Right ventricle myocardium inferior (tissue), 1 donor: Measurements from ENCODE around the gene USP17L17. TPM values are rescaled to one million over a fixed set of nuclear protein-coding genes. Genes with fewer than 3 reads are reported as not detected.
A peak's percentile ranks its signal among the peaks of the same experiment; 100 is the strongest.
"Not testable (repeated sequence)": the region's sequence is repeated elsewhere in the genome, so short reads cannot be mapped to it uniquely, and the experiment has no call there.

Experiments
- ATAC-seq: fragments of 200-7000 bp; cut with Tn5 transposase; one replicate; pipeline ENCODE4 v1.9.1; 2020; ENCODE audit warnings: mild to moderate bottlenecking, moderate library complexity
- DNase-seq: peaks from one replicate; pipeline ENCODE4 v3.0.0; 2021; ENCODE audit errors: missing footprints
- intact Hi-C: fragments of 100-400 bp; cut with DNase I; formaldehyde crosslinking; loops from one replicate; pipeline ENCODE4 v1.11.0; 2022
- long read RNA-seq: library from polyadenylated mRNA; unstranded; transcript quantifications from one replicate; pipeline ENCODE4 v2.0.0, GENCODE V29; 2021
- total RNA-seq: library from RNA; stranded (reverse); fragmentation: NEBNext Ultra II Directional; extraction: Animal tissue kit (Norgen Biotek cat#: 25700); gene quantifications from one replicate; pipeline ENCODE4 v1.2.1, GENCODE V29; 2021
- donor health status: DM: no; HTN: yes; CAD: no; lungs with severe emphysema.

The USP17L17 gene, protein sequence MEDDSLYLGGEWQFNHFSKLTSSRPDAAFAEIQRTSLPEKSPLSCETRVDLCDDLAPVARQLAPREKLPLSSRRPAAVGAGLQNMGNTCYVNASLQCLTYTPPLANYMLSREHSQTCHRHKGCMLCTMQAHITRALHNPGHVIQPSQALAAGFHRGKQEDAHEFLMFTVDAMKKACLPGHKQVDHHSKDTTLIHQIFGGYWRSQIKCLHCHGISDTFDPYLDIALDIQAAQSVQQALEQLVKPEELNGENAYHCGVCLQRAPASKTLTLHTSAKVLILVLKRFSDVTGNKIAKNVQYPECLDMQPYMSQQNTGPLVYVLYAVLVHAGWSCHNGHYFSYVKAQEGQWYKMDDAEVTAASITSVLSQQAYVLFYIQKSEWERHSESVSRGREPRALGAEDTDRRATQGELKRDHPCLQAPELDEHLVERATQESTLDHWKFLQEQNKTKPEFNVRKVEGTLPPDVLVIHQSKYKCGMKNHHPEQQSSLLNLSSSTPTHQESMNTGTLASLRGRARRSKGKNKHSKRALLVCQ
- total RNA-seq = not detected
- long read RNA-seq = 0 reads

DNA sequence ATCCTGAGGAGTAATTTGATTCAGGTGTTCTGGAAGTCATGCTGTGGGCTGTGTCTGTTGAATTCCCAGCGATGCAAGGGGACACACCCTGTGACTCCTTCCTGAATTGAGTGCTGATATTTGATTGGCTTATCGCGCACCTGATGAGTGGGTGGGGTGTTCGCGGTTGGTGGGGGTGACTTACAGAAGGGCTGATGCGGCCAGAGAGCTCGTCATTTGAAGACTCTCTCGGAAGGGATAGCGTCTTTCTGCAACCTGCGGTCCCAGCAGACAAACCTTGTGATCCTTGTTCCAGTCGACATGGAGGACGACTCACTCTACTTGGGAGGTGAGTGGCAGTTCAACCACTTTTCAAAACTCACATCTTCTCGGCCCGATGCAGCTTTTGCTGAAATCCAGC is at the start of gene USP17L17:
Gene USP17L17, plus strand, starts transcription at position 301 of the 400 bp plus-strand sequence. Its CDS starts 0 bp downstream, at position 301.
- DNase-seq, intact Hi-C loops, ATAC-seq: not testable (repeated sequence)

DNA sequence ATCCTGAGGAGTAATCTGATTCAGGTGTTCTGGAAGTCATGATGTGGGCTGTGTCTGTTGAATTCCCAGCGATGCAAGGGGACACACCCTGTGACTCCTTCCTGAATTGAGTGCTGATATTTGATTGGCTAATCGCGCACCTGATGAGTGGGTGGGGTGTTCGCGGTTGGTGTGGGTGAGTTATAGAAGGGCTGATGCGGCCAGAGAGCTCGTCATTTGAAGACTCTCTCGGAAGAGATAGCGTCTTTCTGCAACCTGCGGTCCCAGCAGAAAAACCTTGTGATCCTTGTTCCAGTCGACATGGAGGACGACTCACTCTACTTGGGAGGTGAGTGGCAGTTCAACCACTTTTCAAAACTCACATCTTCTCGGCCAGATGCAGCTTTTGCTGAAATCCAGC is 33.3 kb upstream of the USP17L17 start, which contains the start of gene USP17L10:
Gene USP17L10, plus strand, starts transcription at position 301 of the 400 bp plus-strand sequence. Its CDS starts 0 bp downstream, at position 301.
- DNase-seq, intact Hi-C loops, ATAC-seq: not testable (repeated sequence)

DNA sequence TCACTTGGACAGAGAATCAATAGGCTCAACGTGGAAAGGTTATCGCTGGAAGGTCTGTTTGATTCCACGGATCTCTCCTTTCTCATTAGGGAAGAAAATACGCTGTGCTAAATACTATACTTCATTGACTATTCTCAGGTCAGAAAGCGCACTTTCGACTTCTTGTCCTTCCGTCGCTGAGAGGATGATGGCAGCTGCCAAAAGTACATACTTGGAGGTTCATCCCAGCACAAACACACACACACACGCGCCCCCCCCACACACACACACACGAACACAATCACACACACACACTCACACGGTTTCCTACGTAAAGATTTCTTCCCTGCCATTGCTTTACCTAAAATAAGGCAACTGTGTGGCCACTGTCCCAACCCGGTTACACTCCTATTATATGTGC is 29.0 kb upstream of the USP17L17 start:
- ATAC-seq, intact Hi-C loops: not testable (repeated sequence)
- peak; percentile 61 for DNase-seq

DNA sequence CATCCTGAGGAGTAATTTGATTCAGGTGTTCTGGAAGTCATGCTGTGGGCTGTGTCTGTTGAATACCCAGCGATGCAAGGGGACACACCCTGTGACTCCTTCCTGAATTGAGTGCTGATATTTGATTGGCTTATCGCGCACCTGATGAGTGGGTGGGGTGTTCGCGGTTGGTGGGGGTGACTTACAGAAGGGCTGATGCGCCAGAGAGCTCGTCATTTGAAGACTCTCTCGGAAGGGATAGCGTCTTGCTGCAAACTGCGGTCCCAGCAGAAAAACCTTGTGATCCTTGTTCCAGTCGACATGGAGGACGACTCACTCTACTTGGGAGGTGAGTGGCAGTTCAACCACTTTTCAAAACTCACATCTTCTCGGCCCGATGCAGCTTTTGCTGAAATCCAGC is 28.6 kb upstream of the USP17L17 start, which contains the start of gene USP17L11:
Gene USP17L11, plus strand, starts transcription at position 301 of the 400 bp plus-strand sequence. Its CDS starts 0 bp downstream, at position 301.
- ATAC-seq, intact Hi-C loops, DNase-seq: not testable (repeated sequence)

- intact Hi-C loops, ATAC-seq, DNase-seq: not testable (repeated sequence)
These were observed 23.8 kb upstream of the USP17L17 start, which contains the start of gene USP17L12 for GRCh38 chr4:9219852-9220251. USP17L12 (plus strand) TSS chr4:9220152; CDS start chr4:9220152, 0 bp downstream.

DNA sequence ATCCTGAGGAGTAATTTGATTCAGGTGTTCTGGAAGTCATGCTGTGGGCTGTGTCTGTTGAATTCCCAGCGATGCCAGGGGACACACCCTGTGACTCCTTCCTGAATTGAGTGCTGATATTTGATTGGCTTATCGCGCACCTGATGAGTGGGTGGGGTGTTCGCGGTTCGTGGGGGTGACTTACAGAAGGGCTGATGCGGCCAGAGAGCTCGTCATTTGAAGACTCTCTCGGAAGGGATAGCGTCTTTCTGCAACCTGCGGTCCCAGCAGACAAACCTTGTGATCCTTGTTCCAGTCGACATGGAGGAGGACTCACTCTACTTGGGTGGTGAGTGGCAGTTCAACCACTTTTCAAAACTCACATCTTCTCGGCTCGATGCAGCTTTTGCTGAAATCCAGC is 19.1 kb upstream of the USP17L17 start, which contains the start of gene USP17L13:
Gene USP17L13, plus strand, starts transcription at position 301 of the 400 bp plus-strand sequence. Its CDS starts 0 bp downstream, at position 301.
- intact Hi-C loops, ATAC-seq, DNase-seq: not testable (repeated sequence)

DNA sequence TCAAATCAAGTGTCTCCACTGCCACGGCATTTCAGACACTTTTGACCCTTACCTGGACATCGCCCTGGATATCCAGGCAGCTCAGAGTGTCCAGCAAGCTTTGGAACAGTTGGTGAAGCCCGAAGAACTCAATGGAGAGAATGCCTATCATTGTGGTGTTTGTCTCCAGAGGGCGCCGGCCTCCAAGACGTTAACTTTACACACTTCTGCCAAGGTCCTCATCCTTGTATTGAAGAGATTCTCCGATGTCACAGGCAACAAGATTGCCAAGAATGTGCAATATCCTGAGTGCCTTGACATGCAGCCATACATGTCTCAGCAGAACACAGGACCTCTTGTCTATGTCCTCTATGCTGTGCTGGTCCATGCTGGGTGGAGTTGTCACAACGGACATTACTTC is 13.4 kb upstream of the USP17L17 start:
- intact Hi-C loops, ATAC-seq, DNase-seq: not testable (repeated sequence)

- intact Hi-C loops, ATAC-seq, DNase-seq: not testable (repeated sequence)
These were observed 9.6 kb upstream of the USP17L17 start, which contains the start of gene USP17L15 for GRCh38 chr4:9234085-9234484. USP17L15 (plus strand) TSS chr4:9234385; CDS start chr4:9234385, 0 bp downstream.

DNA sequence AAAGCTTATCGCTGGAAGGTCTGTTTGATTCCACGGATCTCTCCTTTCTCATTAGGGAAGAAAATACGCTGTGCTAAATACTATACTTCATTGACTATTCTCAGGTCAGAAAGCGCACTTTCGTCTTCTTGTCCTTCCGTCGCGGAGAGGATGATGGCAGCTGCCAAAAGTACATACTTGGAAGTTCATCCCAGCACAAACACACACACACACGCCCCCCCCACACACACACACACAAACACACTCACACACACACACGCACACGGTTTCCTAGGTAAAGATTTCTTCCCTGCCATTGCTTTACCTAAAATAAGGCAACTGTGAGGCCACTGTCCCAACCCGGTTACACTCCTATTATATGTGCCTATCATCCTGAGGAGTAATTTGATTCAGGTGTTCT is 5.2 kb upstream of the USP17L17 start:
- intact Hi-C loops, ATAC-seq: not testable (repeated sequence)
- peak; percentile 35 for DNase-seq

DNA sequence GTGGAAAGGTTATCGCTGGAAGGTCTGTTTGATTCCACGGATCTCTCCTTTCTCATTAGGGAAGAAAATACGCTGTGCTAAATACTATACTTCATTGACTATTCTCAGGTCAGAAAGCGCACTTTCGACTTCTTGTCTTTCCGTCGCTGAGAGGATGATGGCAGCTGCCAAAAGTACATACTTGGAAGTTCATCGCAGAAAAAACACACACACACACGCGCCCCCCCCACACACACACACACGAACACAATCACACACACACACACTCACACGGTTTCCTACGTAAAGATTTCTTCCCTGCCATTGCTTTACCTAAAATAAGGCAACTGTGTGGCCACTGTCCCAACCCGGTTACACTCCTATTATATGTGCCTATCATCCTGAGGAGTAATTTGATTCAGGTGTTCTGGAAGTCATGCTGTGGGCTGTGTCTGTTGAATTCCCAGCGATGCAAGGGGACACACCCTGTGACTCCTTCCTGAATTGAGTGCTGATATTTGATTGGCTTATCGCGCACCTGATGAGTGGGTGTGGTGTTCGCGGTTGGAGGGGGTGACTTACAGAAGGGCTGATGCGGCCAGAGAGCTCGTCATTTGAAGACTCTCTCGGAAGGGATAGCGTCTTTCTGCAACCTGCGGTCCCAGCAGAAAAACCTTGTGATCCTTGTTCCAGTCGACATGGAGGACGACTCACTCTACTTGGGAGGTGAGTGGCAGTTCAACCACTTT is 4.4 kb downstream of the USP17L17 start, which contains the start of gene USP17L18:
Gene USP17L18, plus strand, starts transcription at position 678 of the 728 bp plus-strand sequence. Its CDS starts 0 bp downstream, at position 678.
- intact Hi-C loops, ATAC-seq: not testable (repeated sequence)
- DNase-seq = peak; percentile 1

- DNase-seq, ATAC-seq, intact Hi-C loops: not testable (repeated sequence)
These were observed 9.4 kb downstream of the USP17L17 start, which contains the start of gene USP17L19 for GRCh38 chr4:9253078-9253477. USP17L19 (plus strand) TSS chr4:9253378; CDS start chr4:9253378, 0 bp downstream.

DNA sequence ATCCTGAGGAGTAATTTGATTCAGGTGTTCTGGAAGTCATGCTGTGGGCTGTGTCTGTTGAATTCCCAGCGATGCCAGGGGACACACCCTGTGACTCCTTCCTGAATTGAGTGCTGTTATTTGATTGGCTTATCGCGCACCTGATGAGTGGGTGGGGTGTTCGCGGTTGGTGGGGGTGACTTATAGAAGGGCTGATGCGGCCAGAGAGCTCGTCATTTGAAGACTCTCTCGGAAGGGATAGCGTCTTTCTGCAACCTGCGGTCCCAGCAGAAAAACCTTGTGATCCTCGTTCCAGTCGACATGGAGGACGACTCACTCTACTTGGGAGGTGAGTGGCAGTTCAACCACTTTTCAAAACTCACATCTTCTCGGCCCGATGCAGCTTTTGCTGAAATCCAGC is 14.1 kb downstream of the USP17L17 start, which contains the start of gene USP17L20:
Gene USP17L20, plus strand, starts transcription at position 301 of the 400 bp plus-strand sequence. Its CDS starts 0 bp downstream, at position 301.
- ATAC-seq, intact Hi-C loops, DNase-seq: not testable (repeated sequence)

DNA sequence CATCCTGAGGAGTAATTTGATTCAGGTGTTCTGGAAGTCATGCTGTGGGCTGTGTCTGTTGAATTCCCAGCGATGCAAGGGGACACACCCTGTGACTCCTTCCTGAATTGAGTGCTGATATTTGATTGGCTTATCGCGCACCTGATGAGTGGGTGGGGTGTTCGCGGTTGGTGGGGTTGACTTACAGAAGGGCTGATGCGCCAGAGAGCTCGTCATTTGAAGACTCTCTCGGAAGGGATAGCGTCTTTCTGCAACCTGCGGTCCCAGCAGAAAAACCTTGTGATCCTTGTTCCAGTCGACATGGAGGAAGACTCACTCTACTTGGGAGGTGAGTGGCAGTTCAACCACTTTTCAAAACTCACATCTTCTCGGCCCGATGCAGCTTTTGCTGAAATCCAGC is 18.9 kb downstream of the USP17L17 start, which contains the start of gene USP17L21:
Gene USP17L21, plus strand, starts transcription at position 301 of the 400 bp plus-strand sequence. Its CDS starts 0 bp downstream, at position 301.
- ATAC-seq, intact Hi-C loops: not testable (repeated sequence)

DNA sequence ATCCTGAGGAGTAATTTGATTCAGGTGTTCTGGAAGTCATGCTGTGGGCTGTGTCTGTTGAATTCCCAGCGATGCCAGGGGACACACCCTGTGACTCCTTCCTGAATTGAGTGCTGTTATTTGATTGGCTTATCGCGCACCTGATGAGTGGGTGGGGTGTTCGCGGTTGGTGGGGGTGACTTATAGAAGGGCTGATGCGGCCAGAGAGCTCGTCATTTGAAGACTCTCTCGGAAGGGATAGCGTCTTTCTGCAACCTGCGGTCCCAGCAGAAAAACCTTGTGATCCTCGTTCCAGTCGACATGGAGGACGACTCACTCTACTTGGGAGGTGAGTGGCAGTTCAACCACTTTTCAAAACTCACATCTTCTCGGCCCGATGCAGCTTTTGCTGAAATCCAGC is 23.6 kb downstream of the USP17L17 start, which contains the start of gene USP17L22:
Gene USP17L22, plus strand, starts transcription at position 301 of the 400 bp plus-strand sequence. Its CDS starts 0 bp downstream, at position 301.
- intact Hi-C loops, ATAC-seq, DNase-seq: not testable (repeated sequence)

More for the DNA sequence above, 18.9 kb downstream of the USP17L17 start, which contains the start of gene USP17L21:
- DNase-seq = not testable (repeated sequence)

GRCh38 chr4:9271719-9272118 is 28.0 kb downstream of the USP17L17 start:
- ATAC-seq, intact Hi-C loops: not testable (repeated sequence)
- peak; percentile 82 for DNase-seq
